HepG2 (cell line): Measurements from ENCODE around the gene WDR48. TPM values are rescaled to one million over a fixed set of nuclear protein-coding genes. Genes with fewer than 3 reads are reported as not detected.

Source experiments
- ATAC-seq: fragments of 200-7000 bp; cut with Tn5 transposase; 3 replicates; pipeline ENCODE4 v1.9.1; 2020; ENCODE audit warnings: mild to moderate bottlenecking, moderate library complexity
- BruUV-seq: library from RNA; stranded (reverse); fragments of 400-500 nt; replicated peaks from 2 replicates; lab custom pipeline; 2021; lab: Mats Ljungman, UMichigan
- CTCF ChIA-PET: fragments of 300-600 bp; formaldehyde crosslinking; extraction: SDS; loops from one replicate; lab custom pipeline; 2021; ENCODE audit warnings: low total read pairs, inconsistent platforms, low intra/inter-chr PET ratio; lab: Yijun Ruan, JAX
- POLR2A ChIA-PET: fragments of 350-600 bp; sonication (Branson Sonifier 250); formaldehyde crosslinking; loops from one replicate; lab custom pipeline; 2020; ENCODE audit warnings: antibody characterized with exemption, inconsistent platforms; lab: Yijun Ruan, JAX
- DNase-seq: peaks from one replicate; pipeline ENCODE4 v3.0.0-alpha.2; 2015; ENCODE audit warnings: low spot score
- FAIRE-seq: peaks from 3 replicates; lab custom pipeline; 2011; peaks lifted over from hg19 to GRCh38; lab: Jason Lieb, UNC
- H2AFZ ChIP-seq: one replicate; pipeline ENCODE4 v1.6.1; 2011; ENCODE audit warnings: low read length, inconsistent platforms
- H3K27ac ChIP-seq: fragments of 300-600 bp; 3 replicates; pipeline ENCODE4 v1.8.0; 2011; ENCODE audit warnings: mixed run types, mild to moderate bottlenecking, mixed read lengths, low read length, inconsistent platforms; ENCODE audit not compliant: insufficient read depth; ENCODE audit errors: extremely low read length
- H3K27me3 ChIP-seq, 2 experiments: fragments of 200-600 bp in 1 of 2; 2 replicates in 1 of 2; 3 replicates in 1 of 2; pipeline versions ENCODE4 v1.6.0 to v1.8.0; 2011; ENCODE audit warnings: low read length in 2 of 2, mild to moderate bottlenecking in 2 of 2, moderate library complexity in 2 of 2, inconsistent platforms in 1 of 2; ENCODE audit not compliant: insufficient read depth in 2 of 2, control insufficient read depth in 1 of 2
- H3K36me3 ChIP-seq, 2 experiments: fragments of 200-600 bp in 1 of 2; replicated peaks in 1 of 2; 2 replicates in 1 of 2; 3 replicates in 1 of 2; pipeline versions ENCODE4 v1.5.1 to v1.8.0; 2011; ENCODE audit warnings: low read length in 2 of 2, inconsistent platforms in 1 of 2; ENCODE audit not compliant: insufficient read depth in 2 of 2, control insufficient read depth in 1 of 2
- H3K4me1 ChIP-seq: 2 replicates; pipeline ENCODE4 v1.5.1; 2012; ENCODE audit warnings: low read length, inconsistent platforms; ENCODE audit not compliant: insufficient read depth
- H3K4me2 ChIP-seq: 2 replicates; pipeline ENCODE4 v1.6.0; 2011; ENCODE audit warnings: low read depth, low read length, inconsistent platforms
- H3K4me3 ChIP-seq, 3 experiments: fragments of 200-600 bp in 1 of 3; sonication (generic), shearing (Covaris generic) in 1 of 3; replicated peaks in 1 of 3; 2 replicates each; pipeline ENCODE4 v1.5.1; 2011 to 2016; ENCODE audit warnings: low read length in 3 of 3, inconsistent platforms in 2 of 3, low read depth in 2 of 3, mild to moderate bottlenecking in 2 of 3, control low read depth in 1 of 3, mixed read lengths in 1 of 3; ENCODE audit not compliant: insufficient read depth in 1 of 3
- H3K79me2 ChIP-seq: one replicate; pipeline ENCODE4 v1.6.1; 2011; ENCODE audit warnings: low read length, inconsistent platforms; ENCODE audit not compliant: insufficient read depth
- H3K9ac ChIP-seq: 2 replicates; pipeline ENCODE4 v1.6.0; 2011; ENCODE audit warnings: mild to moderate bottlenecking, low read depth, low read length, inconsistent platforms; ENCODE audit not compliant: insufficient read depth
- H3K9me3 ChIP-seq: 2 replicates; pipeline ENCODE4 v1.5.1; 2012; ENCODE audit warnings: mild to moderate bottlenecking, low read length
- H4K20me1 ChIP-seq: 2 replicates; pipeline ENCODE4 v1.6.0; 2011; ENCODE audit warnings: inconsistent platforms, mild to moderate bottlenecking, low read length, moderate library complexity; ENCODE audit not compliant: insufficient read depth
- AGO2 ChIP-seq: fragments of 200-400 bp; formaldehyde crosslinking; optimal IDR thresholded peaks from 2 replicates; pipeline ENCODE3; 2017; ENCODE audit warnings: mild to moderate bottlenecking, low read depth, low read length, moderate library complexity
- ATF1 ChIP-seq: IDR thresholded peaks from 2 replicates; pipeline ENCODE4 v1.6.1; 2016; ENCODE audit warnings: mild to moderate bottlenecking, control low read depth
- FOXJ3 ChIP-seq: sonication (generic); formaldehyde crosslinking; IDR thresholded peaks from 2 replicates; pipeline ENCODE4 v1.4.0; 2020; ENCODE audit warnings: missing genetic modification reagents, mild to moderate bottlenecking, borderline replicate concordance
- GFI1 ChIP-seq: sonication (generic); formaldehyde crosslinking; IDR thresholded peaks from 2 replicates; pipeline ENCODE4 v1.5.0; 2020; ENCODE audit warnings: missing genetic modification reagents, mild to moderate bottlenecking, borderline replicate concordance
- GTF3A ChIP-seq: sonication (generic); formaldehyde crosslinking; conservative IDR thresholded peaks from 2 replicates; pipeline ENCODE4 v1.4.0; 2020; ENCODE audit warnings: mild to moderate bottlenecking, missing genetic modification reagents
- NFKB2 ChIP-seq: sonication (generic); formaldehyde crosslinking; IDR thresholded peaks from 2 replicates; pipeline ENCODE4 v1.4.0; 2020; ENCODE audit warnings: missing genetic modification reagents, borderline replicate concordance
- RARG ChIP-seq: sonication (generic); formaldehyde crosslinking; IDR thresholded peaks from 2 replicates; pipeline ENCODE4 v1.4.0; 2020; ENCODE audit warnings: low read depth, mild to moderate bottlenecking, missing genetic modification reagents
- UBTF ChIP-seq: sonication (generic); formaldehyde crosslinking; IDR thresholded peaks from 2 replicates; pipeline ENCODE4 v1.4.0; 2020; ENCODE audit warnings: mild to moderate bottlenecking, missing genetic modification reagents
- WIZ ChIP-seq: sonication (generic); formaldehyde crosslinking; IDR thresholded peaks from 2 replicates; pipeline ENCODE4 v1.5.1; 2020; ENCODE audit warnings: mild to moderate bottlenecking, missing genetic modification reagents
- ZFP90 ChIP-seq: sonication (generic); formaldehyde crosslinking; IDR thresholded peaks from 2 replicates; pipeline ENCODE4 v1.8.0; 2022; ENCODE audit warnings: missing genetic modification reagents, mild to moderate bottlenecking, inconsistent platforms, borderline replicate concordance
- ZNF703 ChIP-seq: sonication (generic); formaldehyde crosslinking; IDR thresholded peaks from 2 replicates; pipeline ENCODE4 v1.5.1; 2020; ENCODE audit warnings: missing genetic modification reagents, mild to moderate bottlenecking, moderate library complexity, borderline replicate concordance
- WGBS: methylation state at CpG from one replicate; pipeline ENCODE4 v1.1.6; 2017; ENCODE audit warnings: low lambda C conversion rate; 5-methylcytosine and 5-hydroxymethylcytosine counted together
- in situ Hi-C: cut with HindIII; loops from 2 replicates; pipeline ENCODE4 v1.10.0; 2017; ENCODE audit warnings: low pct_unique_long_range_greater_than_20kb; ENCODE audit not compliant: extremely low pct_ligation_motif_present
- intact Hi-C: fragments of 100-400 bp; cut with micrococcal nuclease; formaldehyde crosslinking; loops from one replicate; pipeline ENCODE4 v1.10.0; 2022; ENCODE audit not compliant: unreplicated experiment
- polyA plus RNA-seq, 8 experiments: library from polyadenylated mRNA; depleted of rRNA in 3 of 8; stranded (reverse) in 7 of 8; unstranded in 1 of 8; fragments of >200 nt; fragmentation: Illumina TruSeq in 4 of 8; extraction: Trizol in 4 of 8; gene quantifications; 2 replicates each; pipeline versions ENCODE4 v1.2.1 to v1.2.3, GENCODE V29; 2011 to 2016; ENCODE audit warnings: low read depth in 4 of 8, missing spikeins in 1 of 8, mixed read lengths in 1 of 8; ENCODE audit not compliant: insufficient read depth in 1 of 8
- total RNA-seq, 5 experiments: library from RNA; depleted of rRNA; stranded (reverse); fragments of >200 nt; fragmentation: Illumina TruSeq; extraction: Trizol; gene quantifications; 2 replicates each; pipeline ENCODE4 v1.2.3, GENCODE V29; 2016; ENCODE audit warnings: low read depth in 1 of 5

The WDR48 gene
- total and polyA plus RNA-seq, 2 of the 13 experiments (the other 11 are each of a cell fraction or from before 2014, with no cell fraction given): 29.2 to 31.2 TPM

- H4K20me1 ChIP-seq: no peaks in the 10 kb centered on the region
- ATAC-seq: no peak
- H3K27ac ChIP-seq: no peak overlapping the region
- H3K4me3 ChIP-seq: no peak overlapping the region
- no peak overlapping the region for H2AFZ ChIP-seq
- no peak overlapping the region for H3K9ac ChIP-seq
- FAIRE-seq: no peak
- H3K4me1 ChIP-seq: no peaks in the 10 kb centered on the region
- intact Hi-C loops: no loop called here
- no peak for DNase-seq
- TF ChIP-seq GFI1 (CRISPR knock-in tag): no peak
- TF ChIP-seq WIZ (CRISPR knock-in tag): no peak
- TF ChIP-seq ZNF703: no peak
- TF ChIP-seq AGO2: no peak
- no peak for TF ChIP-seq FOXJ3 (CRISPR knock-in tag)
- no peak for TF ChIP-seq GTF3A
- no peak for TF ChIP-seq RARG (CRISPR knock-in tag)
- no peak for TF ChIP-seq NFKB2 (CRISPR knock-in tag)
- no peak for TF ChIP-seq UBTF (CRISPR knock-in tag)
- no peak for TF ChIP-seq ZFP90 (CRISPR knock-in tag)
- no peak for TF ChIP-seq ATF1 (CRISPR knock-in tag)
- no peaks in the 10 kb centered on the region for H3K79me2 ChIP-seq
- H3K36me3 ChIP-seq: peaks cover 11 to 80% of the 10 kb centered on the region in 2 experiments; a peak in 4 of 5 replicates
- ChIA-PET POLR2A (no interaction called here), CTCF (no interaction called here)
- WGBS: 96% methylated on average over 3 of the region's 3 CpGs
- H3K27me3 ChIP-seq: no peaks in the 10 kb centered on the region
- BruUV-seq: no TSS peak
- in situ Hi-C loops: no loop called here
- no peak overlapping the region for H3K4me2 ChIP-seq
- no peaks in the 10 kb centered on the region for H3K9me3 ChIP-seq
These were observed 36.6 kb downstream of the WDR48 start for GRCh38 chr3:39088456-39088855.
